ENCODE data around the gene TRABD2B. TPM values are rescaled to one million over a fixed set of nuclear protein-coding genes. Genes with fewer than 3 reads are reported as not detected.

TRABD2B gene
- total and polyA plus RNA-seq, 8 donors = 0.99 to 5.2 (median 3.3) TPM

- Histone ChIP-seq H3K9me3 (no peaks in the 10 kb centered on the region), H3K4me1 (peaks cover 0 to 9% of the 10 kb centered on the region in 2 donors), H3K27me3 (no peaks in the 10 kb centered on the region), H3K27ac (no peak overlapping the region), H3K36me3 (no peaks in the 10 kb centered on the region), H3K4me3 (no peak overlapping the region)
- peak; percentile 74 for ATAC-seq
- TF ChIP-seq CTCF (IDR thresholded peaks at IDR 0.05) = no peak
- DNase-seq = no peak
- intact Hi-C loops (cut with DNase I) = no loop called here
These were observed 187.7 kb downstream of the TRABD2B start for GRCh38 chr1:47809301-47810084.

- H3K9me3 ChIP-seq = no peaks in the 10 kb centered on the region
- intact Hi-C loops (cut with DNase I) = no loop called here
- H3K4me1 ChIP-seq = peaks cover 0 to 9% of the 10 kb centered on the region in 2 donors
- DNase-seq (no peak), ATAC-seq (no peak)
- no peaks in the 10 kb centered on the region for H3K36me3 ChIP-seq
- H3K4me3 ChIP-seq = no peak overlapping the region
- no peak for TF ChIP-seq CTCF (IDR thresholded peaks at IDR 0.05)
- H3K27ac ChIP-seq = no peak overlapping the region
- no peaks in the 10 kb centered on the region for H3K27me3 ChIP-seq
These were observed 188.6 kb downstream of the TRABD2B start for GRCh38 chr1:47808612-47809011.

GRCh38 chr1:47805921-47806361, 191.2 kb downstream of the TRABD2B start:
- Histone ChIP-seq H3K4me3 (no peak overlapping the region), H3K36me3 (no peaks in the 10 kb centered on the region), H3K27me3 (no peaks in the 10 kb centered on the region), H3K4me1 (peaks cover 0 to 9% of the 10 kb centered on the region in 2 donors), H3K9me3 (no peaks in the 10 kb centered on the region), H3K27ac (no peak overlapping the region)
- ATAC-seq = no peak
- DNase-seq = no peak
- TF ChIP-seq CTCF (IDR thresholded peaks at IDR 0.05) = no peak
- intact Hi-C loops (cut with DNase I) = no loop called here

- DNase-seq (no peak), ATAC-seq (no peak)
- H3K4me3 ChIP-seq = no peak overlapping the region
- TF ChIP-seq CTCF (IDR thresholded peaks at IDR 0.05) = no peak
- intact Hi-C loops (cut with DNase I) = no loop called here
- H3K27ac ChIP-seq = no peak overlapping the region
- no peaks in the 10 kb centered on the region for H3K9me3 ChIP-seq
- peaks cover 0 to 9% of the 10 kb centered on the region in 2 donors for H3K4me1 ChIP-seq
- no peaks in the 10 kb centered on the region for H3K27me3 ChIP-seq
- no peaks in the 10 kb centered on the region for H3K36me3 ChIP-seq
These were observed 192.2 kb downstream of the TRABD2B start for GRCh38 chr1:47805018-47805417.

GRCh38 chr1:47803815-47804501, 193.2 kb downstream of the TRABD2B start:
- no peaks in the 10 kb centered on the region for H3K27me3 ChIP-seq
- H3K36me3 ChIP-seq = no peaks in the 10 kb centered on the region
- no peak overlapping the region for H3K27ac ChIP-seq
- intact Hi-C loops (cut with DNase I) = no loop called here
- no peak for TF ChIP-seq CTCF (IDR thresholded peaks at IDR 0.05)
- no peaks in the 10 kb centered on the region for H3K9me3 ChIP-seq
- DNase-seq (peak in 2 of 4 donors; percentile 55 to 81), ATAC-seq (no peak)
- peaks cover 0 to 3% of the 10 kb centered on the region in 2 donors for H3K4me1 ChIP-seq
- H3K4me3 ChIP-seq = no peak overlapping the region
